Measurements from ENCODE around the gene LRG1.

DNA sequence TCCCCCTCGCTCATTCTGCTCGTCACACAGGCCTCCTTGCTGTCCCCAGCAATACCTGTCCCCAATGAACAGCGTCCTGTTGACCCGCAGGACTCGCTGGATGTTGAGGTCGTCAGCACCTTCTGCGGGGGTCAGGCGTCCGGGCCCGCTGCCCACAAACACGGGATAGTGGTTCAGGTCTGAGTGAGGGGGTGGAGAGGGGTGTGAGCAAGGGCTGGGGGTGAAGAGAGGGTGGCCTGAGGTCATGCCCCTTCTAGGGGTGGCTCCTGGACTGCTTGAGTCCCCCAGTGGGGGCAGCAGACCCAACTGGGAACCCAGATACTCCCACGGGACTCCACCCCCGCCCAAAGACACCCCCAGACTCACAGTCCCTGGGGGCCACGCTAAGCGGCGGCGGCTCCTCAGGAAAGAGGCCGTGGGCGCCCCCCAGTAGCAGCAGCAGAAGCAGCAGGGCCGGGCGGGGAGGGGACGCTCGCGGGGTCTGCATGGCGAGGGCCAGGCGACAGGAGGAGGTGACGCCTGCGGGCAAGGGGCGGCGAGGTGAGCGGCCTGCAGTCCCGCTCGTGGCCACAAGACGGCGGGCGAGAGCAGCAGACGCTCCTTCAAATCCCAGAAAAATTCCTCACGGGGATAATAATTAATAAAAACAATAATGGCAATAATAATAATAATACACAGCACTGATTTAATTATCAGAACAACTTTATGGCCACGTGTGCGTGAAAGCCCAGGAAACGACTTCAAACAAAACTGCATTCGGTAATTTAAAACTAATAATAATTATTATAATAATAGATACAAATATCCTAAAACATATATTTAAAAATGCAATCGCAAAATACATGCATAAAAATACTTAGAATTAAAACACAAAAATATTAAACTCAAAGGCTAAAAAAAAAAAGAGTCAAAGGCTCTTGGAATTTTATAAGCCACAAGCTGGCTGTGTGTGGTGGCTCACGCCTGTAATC is 18.4 kb upstream of the LRG1 start:
- TF ChIP-seq, protein P1, sequence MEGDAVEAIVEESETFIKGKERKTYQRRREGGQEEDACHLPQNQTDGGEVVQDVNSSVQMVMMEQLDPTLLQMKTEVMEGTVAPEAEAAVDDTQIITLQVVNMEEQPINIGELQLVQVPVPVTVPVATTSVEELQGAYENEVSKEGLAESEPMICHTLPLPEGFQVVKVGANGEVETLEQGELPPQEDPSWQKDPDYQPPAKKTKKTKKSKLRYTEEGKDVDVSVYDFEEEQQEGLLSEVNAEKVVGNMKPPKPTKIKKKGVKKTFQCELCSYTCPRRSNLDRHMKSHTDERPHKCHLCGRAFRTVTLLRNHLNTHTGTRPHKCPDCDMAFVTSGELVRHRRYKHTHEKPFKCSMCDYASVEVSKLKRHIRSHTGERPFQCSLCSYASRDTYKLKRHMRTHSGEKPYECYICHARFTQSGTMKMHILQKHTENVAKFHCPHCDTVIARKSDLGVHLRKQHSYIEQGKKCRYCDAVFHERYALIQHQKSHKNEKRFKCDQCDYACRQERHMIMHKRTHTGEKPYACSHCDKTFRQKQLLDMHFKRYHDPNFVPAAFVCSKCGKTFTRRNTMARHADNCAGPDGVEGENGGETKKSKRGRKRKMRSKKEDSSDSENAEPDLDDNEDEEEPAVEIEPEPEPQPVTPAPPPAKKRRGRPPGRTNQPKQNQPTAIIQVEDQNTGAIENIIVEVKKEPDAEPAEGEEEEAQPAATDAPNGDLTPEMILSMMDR (IDR thresholded peaks at IDR 0.05): peak; percentile 88
- TF ChIP-seq, protein P2, sequence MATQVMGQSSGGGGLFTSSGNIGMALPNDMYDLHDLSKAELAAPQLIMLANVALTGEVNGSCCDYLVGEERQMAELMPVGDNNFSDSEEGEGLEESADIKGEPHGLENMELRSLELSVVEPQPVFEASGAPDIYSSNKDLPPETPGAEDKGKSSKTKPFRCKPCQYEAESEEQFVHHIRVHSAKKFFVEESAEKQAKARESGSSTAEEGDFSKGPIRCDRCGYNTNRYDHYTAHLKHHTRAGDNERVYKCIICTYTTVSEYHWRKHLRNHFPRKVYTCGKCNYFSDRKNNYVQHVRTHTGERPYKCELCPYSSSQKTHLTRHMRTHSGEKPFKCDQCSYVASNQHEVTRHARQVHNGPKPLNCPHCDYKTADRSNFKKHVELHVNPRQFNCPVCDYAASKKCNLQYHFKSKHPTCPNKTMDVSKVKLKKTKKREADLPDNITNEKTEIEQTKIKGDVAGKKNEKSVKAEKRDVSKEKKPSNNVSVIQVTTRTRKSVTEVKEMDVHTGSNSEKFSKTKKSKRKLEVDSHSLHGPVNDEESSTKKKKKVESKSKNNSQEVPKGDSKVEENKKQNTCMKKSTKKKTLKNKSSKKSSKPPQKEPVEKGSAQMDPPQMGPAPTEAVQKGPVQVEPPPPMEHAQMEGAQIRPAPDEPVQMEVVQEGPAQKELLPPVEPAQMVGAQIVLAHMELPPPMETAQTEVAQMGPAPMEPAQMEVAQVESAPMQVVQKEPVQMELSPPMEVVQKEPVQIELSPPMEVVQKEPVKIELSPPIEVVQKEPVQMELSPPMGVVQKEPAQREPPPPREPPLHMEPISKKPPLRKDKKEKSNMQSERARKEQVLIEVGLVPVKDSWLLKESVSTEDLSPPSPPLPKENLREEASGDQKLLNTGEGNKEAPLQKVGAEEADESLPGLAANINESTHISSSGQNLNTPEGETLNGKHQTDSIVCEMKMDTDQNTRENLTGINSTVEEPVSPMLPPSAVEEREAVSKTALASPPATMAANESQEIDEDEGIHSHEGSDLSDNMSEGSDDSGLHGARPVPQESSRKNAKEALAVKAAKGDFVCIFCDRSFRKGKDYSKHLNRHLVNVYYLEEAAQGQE (IDR thresholded peaks at IDR 0.05; ENCODE audit: low read depth, low read length): no peak
- TF ChIP-seq GATA2 (CRISPR knock-in tag; IDR thresholded peaks at IDR 0.05) (no peak), FOXM1 (IDR thresholded peaks at IDR 0.05; ENCODE audit: low read depth) (no peak), EP300 (IDR thresholded peaks at IDR 0.05; ENCODE audit: borderline replicate concordance in 1 of 2, low read depth in 1 of 2, low read length in 1 of 2) (no peak), POLR2AphosphoS5 (IDR thresholded peaks at IDR 0.05; ENCODE audit: low read depth, low read length) (no peak), RFX5 (IDR thresholded peaks at IDR 0.05; ENCODE audit: low read length) (no peak), TAF1 (IDR thresholded peaks at IDR 0.05; ENCODE audit: borderline replicate concordance, low read depth, low read length) (no peak)

Measured in SK-N-SH (cell line).